Fibroblast of villous mesenchyme (primary cell): Measurements from ENCODE around the gene TSHZ2. TPM values are rescaled to one million over a fixed set of nuclear protein-coding genes. Genes with fewer than 3 reads are reported as not detected.
"Not testable (repeated sequence)": the region's sequence is repeated elsewhere in the genome, so short reads cannot be mapped to it uniquely, and the experiment has no call there.

Source experiments
- DNase-seq: peaks from one replicate; pipeline ENCODE4 v3.0.0-alpha.2; 2010; ENCODE audit warnings: low read depth
- H3K4me3 ChIP-seq: 2 replicates; pipeline ENCODE4 v1.5.1; 2011; ENCODE audit warnings: low read depth, mild to moderate bottlenecking, low read length
- CTCF ChIP-seq: IDR thresholded peaks from 2 replicates; pipeline ENCODE4 v1.5.1; 2012; ENCODE audit warnings: low read depth, mild to moderate bottlenecking, low read length; ENCODE audit not compliant: insufficient read depth
- total RNA-seq: library from RNA; depleted of rRNA; stranded (reverse); fragments of >200 nt; gene quantifications from 2 replicates; pipeline ENCODE4 v1.2.3, GENCODE V29; 2012

Gene TSHZ2
- total RNA-seq, 1 donor, result 2.6 TPM

GRCh38 chr20:53412577-53413185 lies 440.5 kb downstream of the TSHZ2 start:
- no peak for TF ChIP-seq CTCF
- H3K4me3 ChIP-seq, result no peak overlapping the region
- DNase-seq, result no peak

- peak; percentile 9 for TF ChIP-seq CTCF
- no peak for DNase-seq
- H3K4me3 ChIP-seq, result no peak overlapping the region
These were observed 441.1 kb downstream of the TSHZ2 start for GRCh38 chr20:53413186-53413631.

GRCh38 chr20:53413845-53414244 lies 441.7 kb downstream of the TSHZ2 start:
- DNase-seq, H3K4me3 ChIP-seq: not testable (repeated sequence)

GRCh38 chr20:53419693-53420460 lies 447.7 kb downstream of the TSHZ2 start:
- no peak for DNase-seq
- H3K4me3 ChIP-seq, result no peak overlapping the region
- TF ChIP-seq CTCF, result no peak

- no peak overlapping the region for H3K4me3 ChIP-seq
- DNase-seq, result no peak
- no peak for TF ChIP-seq CTCF
These were observed 449.2 kb downstream of the TSHZ2 start for GRCh38 chr20:53421343-53421742.

GRCh38 chr20:53422039-53422438 lies 449.9 kb downstream of the TSHZ2 start:
- H3K4me3 ChIP-seq, result no peak overlapping the region
- DNase-seq, result no peak
- no peak for TF ChIP-seq CTCF

- DNase-seq, result no peak
- no peak for TF ChIP-seq CTCF
These were observed 451.5 kb downstream of the TSHZ2 start for GRCh38 chr20:53423587-53424146.

More at GRCh38 chr20:53423587-53424146, 451.5 kb downstream of the TSHZ2 start:
- H3K4me3 ChIP-seq, result no peak overlapping the region
